HUES48 (cell line): ENCODE measurements around the gene PARD3.
"Not testable (repeated sequence)": the region's sequence is repeated elsewhere in the genome, so short reads cannot be mapped to it uniquely, and the experiment has no call there.

Source experiments
- H3K27ac ChIP-seq: one replicate; pipeline ENCODE4 v1.7.0; 2013; ENCODE audit warnings: low read depth, low read length, inconsistent platforms
- H3K27me3 ChIP-seq: 2 replicates; pipeline ENCODE4 v1.6.1; 2013; ENCODE audit warnings: mild to moderate bottlenecking, low read length; ENCODE audit not compliant: control insufficient read depth, insufficient read depth
- H3K36me3 ChIP-seq: 2 replicates; pipeline ENCODE4 v1.6.1; 2013; ENCODE audit warnings: low read length; ENCODE audit not compliant: control insufficient read depth, insufficient read depth
- H3K4me1 ChIP-seq: 2 replicates; pipeline ENCODE4 v1.6.1; 2013; ENCODE audit warnings: mild to moderate bottlenecking, low read length; ENCODE audit not compliant: control insufficient read depth, insufficient read depth
- H3K4me3 ChIP-seq: 2 replicates; pipeline ENCODE4 v1.5.1; 2013; ENCODE audit warnings: mild to moderate bottlenecking, low read depth, low read length
- H3K9ac ChIP-seq: 2 replicates; pipeline ENCODE4 v1.6.1; 2013; ENCODE audit warnings: mild to moderate bottlenecking, low read depth, low read length, moderate library complexity
- H3K9me3 ChIP-seq: 2 replicates; pipeline ENCODE4 v1.6.1; 2013; ENCODE audit warnings: low read length; ENCODE audit not compliant: control insufficient read depth, insufficient read depth

The PARD3 gene

GRCh38 chr10:34078745-34079470, 736.2 kb downstream of the PARD3 start:
- no peaks in the 10 kb centered on the region for H3K4me1 ChIP-seq
- H3K9me3 ChIP-seq: no peaks in the 10 kb centered on the region; the same call in none of the 2 replicates
- H3K36me3 ChIP-seq: no peaks in the 10 kb centered on the region
- H3K27ac ChIP-seq: no peak overlapping the region
- H3K27me3 ChIP-seq: no peaks in the 10 kb centered on the region
- no peak overlapping the region for H3K4me3 ChIP-seq
- H3K9ac ChIP-seq: no peak overlapping the region

- Histone ChIP-seq H3K4me3 (no peak overlapping the region), H3K36me3 (no peaks in the 10 kb centered on the region), H3K9ac (no peak overlapping the region), H3K9me3 (no peaks in the 10 kb centered on the region; the same call in 1 of the 2 replicates), H3K27me3 (no peaks in the 10 kb centered on the region), H3K4me1 (no peaks in the 10 kb centered on the region), H3K27ac (no peak overlapping the region)
Observed at GRCh38 chr10:34078017-34078744, 736.9 kb downstream of the PARD3 start.

GRCh38 chr10:34076443-34076842, 738.7 kb downstream of the PARD3 start:
- H3K4me3 ChIP-seq: no peak overlapping the region
- no peaks in the 10 kb centered on the region for H3K4me1 ChIP-seq

GRCh38 chr10:34075254-34075926, 739.7 kb downstream of the PARD3 start:
- H3K27ac ChIP-seq: no peak overlapping the region
- H3K36me3 ChIP-seq: no peaks in the 10 kb centered on the region
- no peak overlapping the region for H3K4me3 ChIP-seq
- H3K4me1 ChIP-seq: no peaks in the 10 kb centered on the region
- no peak overlapping the region for H3K9ac ChIP-seq
- no peaks in the 10 kb centered on the region; the same call in 1 of the 2 replicates for H3K9me3 ChIP-seq
- no peaks in the 10 kb centered on the region for H3K27me3 ChIP-seq

More at GRCh38 chr10:34076443-34076842, 738.7 kb downstream of the PARD3 start:
- no peaks in the 10 kb centered on the region for H3K27me3 ChIP-seq
- no peak overlapping the region for H3K9ac ChIP-seq
- no peaks in the 10 kb centered on the region; the same call in 1 of the 2 replicates for H3K9me3 ChIP-seq
- H3K27ac ChIP-seq: no peak overlapping the region
- H3K36me3 ChIP-seq: no peaks in the 10 kb centered on the region

GRCh38 chr10:34074051-34074450, 741.0 kb downstream of the PARD3 start:
- Histone ChIP-seq H3K4me3 (no peak overlapping the region), H3K4me1 (no peaks in the 10 kb centered on the region), H3K36me3 (no peaks in the 10 kb centered on the region), H3K27ac (no peak overlapping the region), H3K27me3 (no peaks in the 10 kb centered on the region), H3K9me3 (no peaks in the 10 kb centered on the region; the same call in 1 of the 2 replicates), H3K9ac (no peak overlapping the region)

GRCh38 chr10:34067741-34068140, 747.4 kb downstream of the PARD3 start:
- not testable (repeated sequence) for H3K9me3 ChIP-seq, H3K27ac ChIP-seq, H3K27me3 ChIP-seq, H3K36me3 ChIP-seq, H3K9ac ChIP-seq, H3K4me1 ChIP-seq, H3K4me3 ChIP-seq

GRCh38 chr10:34063592-34063991, 751.5 kb downstream of the PARD3 start:
- no peak overlapping the region for H3K9ac ChIP-seq
- H3K9me3 ChIP-seq: peaks cover 11% of the 10 kb centered on the region
- H3K27ac ChIP-seq: no peak overlapping the region
- H3K4me1 ChIP-seq: no peaks in the 10 kb centered on the region
- H3K36me3 ChIP-seq: no peaks in the 10 kb centered on the region
- H3K4me3 ChIP-seq: no peak overlapping the region
- no peaks in the 10 kb centered on the region for H3K27me3 ChIP-seq

GRCh38 chr10:34061841-34062240, 753.3 kb downstream of the PARD3 start:
- Histone ChIP-seq H3K27me3 (no peaks in the 10 kb centered on the region), H3K9me3 (peaks cover 11% of the 10 kb centered on the region; the same call in 1 of the 2 replicates), H3K4me3 (no peak overlapping the region), H3K4me1 (no peaks in the 10 kb centered on the region), H3K9ac (no peak overlapping the region), H3K36me3 (no peaks in the 10 kb centered on the region), H3K27ac (no peak overlapping the region)
